HT-29 (cell line): Measurements from ENCODE around the gene RABIF. TPM values are rescaled to one million over a fixed set of nuclear protein-coding genes. Genes with fewer than 3 reads are reported as not detected.
"Not testable (repeated sequence)": the region's sequence is repeated elsewhere in the genome, so short reads cannot be mapped to it uniquely, and the experiment has no call there.

ENCODE experiments used
- DNase-seq: peaks from one replicate; pipeline ENCODE4 v3.0.0-alpha.2; 2015; ENCODE audit warnings: low spot score
- total RNA-seq: library from RNA; depleted of rRNA; stranded (reverse); fragments of >200 nt; shearing (Covaris generic); gene quantifications from 2 replicates; pipeline ENCODE4 v1.2.3, GENCODE V29; 2014; rRNA removed

Gene RABIF
- 5.9 and 8.2 TPM in 2 replicates for total RNA-seq

DNA sequence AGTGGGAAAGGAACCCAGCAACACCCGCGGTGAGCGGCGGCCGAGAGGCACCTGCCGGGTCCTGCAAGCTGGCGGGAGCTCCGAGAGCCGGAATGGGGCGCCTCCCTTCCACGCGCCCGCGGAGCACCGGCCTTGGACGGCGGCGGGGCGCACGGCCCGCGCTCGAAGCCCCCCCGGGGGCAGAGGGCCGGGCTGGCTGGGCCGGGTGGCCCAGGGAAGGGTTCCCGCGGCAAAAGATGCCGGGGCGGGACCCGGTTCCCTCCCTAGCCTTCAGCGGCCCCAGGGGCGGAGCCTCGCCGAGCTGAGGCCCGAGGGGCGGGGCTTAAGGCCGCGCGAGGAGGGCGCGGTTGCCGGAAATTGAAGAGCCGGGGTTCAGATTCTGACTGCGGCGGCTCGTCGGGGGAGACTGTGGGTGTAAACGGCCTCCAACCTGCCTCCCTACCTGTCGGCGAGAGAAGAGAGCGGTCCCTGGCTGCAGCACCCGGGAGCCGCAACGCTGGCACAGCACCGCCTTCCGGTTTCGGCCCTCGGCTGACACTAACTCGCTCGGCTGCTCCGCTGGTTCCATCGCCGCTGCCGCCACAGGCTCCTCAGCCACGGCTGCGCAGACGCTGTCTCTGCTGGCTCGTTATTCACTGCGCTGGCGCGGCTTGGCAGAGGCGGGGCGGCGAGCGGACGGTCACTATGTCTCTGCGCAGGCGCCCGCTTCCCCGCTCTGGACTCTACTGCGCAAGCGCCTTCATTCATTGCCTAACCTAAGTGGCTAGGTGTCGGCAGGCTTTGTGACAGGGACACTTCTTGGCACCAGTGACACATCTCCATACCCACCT, at the start of gene RABIF:
Gene RABIF (minus strand): TSS at position 619 of the 830 bp plus-strand sequence. CDS start 51 bp downstream, at position 568.
- peak; percentile 99 for DNase-seq

DNA sequence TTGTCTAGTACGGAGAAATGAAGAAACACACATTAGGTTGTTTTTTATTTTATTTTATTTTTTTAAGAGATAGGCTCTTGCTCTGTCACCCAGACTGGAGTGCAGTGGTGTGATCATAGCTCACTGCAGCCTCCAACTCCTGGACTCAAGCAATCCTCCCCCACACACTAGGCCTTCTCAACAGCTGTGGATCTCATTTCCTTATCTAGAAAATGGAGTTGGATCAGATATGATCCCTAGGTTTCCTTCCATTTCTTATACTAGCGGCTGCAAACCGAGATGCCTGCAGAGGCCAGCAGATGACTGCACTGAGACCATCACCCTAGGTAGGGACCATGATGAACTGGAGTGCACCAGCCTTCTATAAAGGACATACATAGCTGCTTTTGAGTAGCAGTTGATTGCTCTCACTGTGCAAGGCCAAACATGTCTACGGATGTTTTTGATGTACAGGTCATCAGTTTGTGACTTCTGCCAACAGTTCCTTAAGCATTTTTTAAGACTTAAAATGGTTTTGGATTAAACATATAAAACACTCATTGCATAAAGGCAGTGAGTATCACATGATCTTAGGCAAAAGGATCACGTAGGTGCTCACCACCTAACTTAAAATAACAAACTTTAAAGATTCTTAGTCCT, 49.5 kb upstream of the RABIF start:
- DNase-seq: no peak

DNA sequence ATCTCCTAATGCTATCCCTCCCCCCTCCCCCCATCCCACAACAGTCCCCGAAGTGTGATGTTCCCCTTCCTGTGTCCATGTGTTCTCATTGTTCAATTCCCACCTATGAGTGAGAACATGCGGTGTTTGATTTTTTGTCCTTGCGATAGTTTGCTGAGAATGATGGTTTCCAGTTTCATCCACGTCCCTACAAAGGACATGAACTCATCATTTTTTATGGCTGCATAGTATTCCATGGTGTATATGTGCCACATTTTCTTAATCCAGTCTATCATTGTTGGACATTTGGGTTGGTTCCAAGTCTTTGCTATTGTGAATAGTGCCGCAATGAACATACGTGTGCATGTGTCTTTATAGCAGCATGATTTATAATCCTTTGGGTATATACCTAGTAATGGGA, 47.5 kb upstream of the RABIF start:
- DNase-seq: not testable (repeated sequence)

DNA sequence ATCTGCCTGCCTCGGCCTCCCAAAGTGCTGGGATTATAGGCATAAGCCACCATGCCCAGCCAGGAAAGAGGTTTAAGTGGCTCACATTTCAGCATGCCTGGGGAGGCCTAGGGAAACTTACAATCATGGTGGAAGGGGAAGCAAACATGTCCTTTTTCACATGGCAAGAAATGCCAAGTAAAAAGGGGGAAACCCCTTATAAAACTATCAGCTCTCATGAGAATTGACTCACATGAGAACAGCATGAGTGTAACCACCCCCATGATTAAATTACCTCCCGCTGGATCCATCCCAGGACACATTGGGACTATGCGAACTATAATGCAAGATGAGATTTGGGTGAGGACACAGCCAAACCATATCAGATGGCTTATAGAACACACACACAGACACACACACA, 46.9 kb upstream of the RABIF start:
- no peak for DNase-seq

DNA sequence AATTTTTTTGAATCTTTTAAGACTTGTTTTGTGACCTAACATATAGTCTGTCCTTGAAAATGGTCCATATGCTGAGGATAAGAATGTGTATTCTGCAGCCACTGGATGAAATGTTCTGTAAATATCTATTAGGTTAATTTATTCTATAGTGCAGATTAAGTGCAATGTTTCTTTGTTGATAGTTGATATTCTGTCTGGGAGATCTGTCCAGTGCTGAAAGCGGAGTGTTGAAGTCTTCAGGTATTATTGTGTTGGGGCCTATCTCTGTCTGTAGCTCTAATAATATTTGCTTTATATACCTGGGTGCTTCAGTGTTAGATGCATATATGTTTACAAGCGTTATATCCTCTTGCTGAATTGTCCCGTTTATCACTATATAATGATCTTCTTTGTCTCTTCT, 45.8 kb upstream of the RABIF start:
- DNase-seq: no peak

DNA sequence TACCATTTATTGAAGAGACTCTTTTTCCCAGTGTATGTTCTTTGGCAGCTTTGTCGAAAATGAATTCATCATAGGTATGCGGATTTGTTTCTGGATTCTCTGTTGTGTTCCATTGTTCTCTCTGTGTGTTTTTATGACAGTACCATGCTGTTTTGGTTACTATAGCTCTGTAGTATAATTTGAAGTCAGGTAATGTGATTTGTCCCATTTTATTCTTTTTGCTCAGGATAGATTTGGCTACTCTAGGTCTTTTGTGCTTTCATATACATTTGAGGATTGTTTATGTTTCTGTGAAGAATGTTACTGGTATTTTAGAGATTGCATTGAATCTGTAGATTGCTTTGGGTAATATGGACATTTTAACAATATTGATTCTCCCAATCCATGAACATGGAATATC, 43.5 kb upstream of the RABIF start:
- DNase-seq: no peak

DNA sequence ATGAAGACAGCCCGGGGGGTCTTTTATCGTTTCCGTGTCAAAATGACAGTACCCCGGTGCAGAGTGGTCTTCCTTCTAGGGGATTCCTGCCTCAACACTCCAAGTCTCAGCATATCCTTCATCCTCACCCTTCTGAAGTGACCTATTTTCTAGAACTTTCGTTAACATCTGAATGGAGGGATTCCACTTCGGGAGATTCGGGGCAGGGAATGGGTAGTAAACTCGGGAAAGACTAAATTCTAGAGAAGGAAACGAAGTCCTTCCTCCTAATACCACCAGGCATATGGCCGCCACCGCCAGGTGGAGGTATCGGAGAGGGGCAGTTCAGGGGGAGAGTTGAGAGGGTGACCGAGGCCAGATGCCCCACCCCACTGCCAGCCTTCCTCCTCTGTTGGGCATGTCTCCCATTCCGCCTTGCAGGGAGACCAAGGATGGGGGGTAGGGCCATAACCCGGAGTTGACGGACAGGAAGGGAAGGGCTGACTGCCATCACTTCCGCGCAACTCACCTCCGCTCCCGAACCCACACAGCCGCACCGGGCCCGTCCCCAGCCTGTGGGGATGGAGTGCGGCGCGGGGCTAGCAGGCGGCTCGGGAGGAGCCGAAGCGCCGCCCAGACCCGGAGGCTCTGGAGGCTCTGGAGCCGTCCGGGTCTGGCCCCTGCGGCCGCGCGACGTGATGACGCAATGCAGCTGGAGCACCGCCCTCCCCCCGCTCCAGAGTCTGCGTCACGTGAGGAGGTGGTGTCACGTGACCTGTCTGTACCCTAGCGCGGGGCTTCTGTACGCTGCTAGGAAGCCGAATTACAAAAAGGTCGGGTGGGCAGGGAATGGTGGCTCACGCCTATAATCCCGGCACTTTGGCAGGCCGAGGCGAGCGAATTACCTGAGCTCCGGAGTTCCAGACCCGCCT, 37.9 kb upstream of the RABIF start, which contains the start of gene KLHL12:
Gene KLHL12 (minus strand): TSS at position 654 of the 911 bp plus-strand sequence. CDS start 2,072 bp downstream, outside the sequence.
- peak; percentile 97 for DNase-seq

DNA sequence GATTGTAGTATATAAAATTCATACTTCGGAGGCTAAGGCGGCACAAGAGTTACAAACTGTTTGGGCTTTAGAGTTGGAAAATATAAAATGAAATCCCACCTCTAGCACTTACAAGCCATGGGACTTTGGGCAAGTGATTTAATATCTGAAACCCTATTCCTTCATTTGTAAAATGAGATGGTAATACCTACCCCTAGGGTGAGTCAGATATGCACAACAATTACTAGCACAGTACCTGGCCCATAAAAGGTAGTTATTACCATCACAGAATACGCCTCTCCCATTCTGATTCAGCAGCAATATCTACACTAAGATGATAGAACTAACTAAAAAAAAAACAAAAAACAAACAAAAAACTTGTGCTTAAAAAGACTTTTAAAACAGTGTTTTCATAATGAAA, 34.6 kb upstream of the RABIF start:
- no peak for DNase-seq

DNA sequence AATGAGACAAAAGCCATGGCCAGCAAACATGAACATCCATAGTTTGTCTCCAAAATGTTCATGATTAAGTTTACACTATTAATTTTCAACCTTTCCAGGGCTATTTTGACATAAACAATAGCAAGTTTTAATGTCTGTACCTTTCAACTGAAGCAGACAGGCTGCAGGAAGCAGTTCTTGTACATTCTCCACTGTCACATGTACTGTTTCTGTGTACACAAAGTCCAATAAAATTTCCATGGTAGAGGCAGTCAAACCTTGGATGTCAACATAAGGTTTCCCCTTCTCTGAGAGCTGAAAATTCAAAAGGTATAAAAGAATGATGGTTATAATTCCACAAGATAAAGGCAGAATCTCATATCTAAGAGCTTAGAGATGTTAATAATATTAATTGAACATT, 30.7 kb upstream of the RABIF start:
- DNase-seq: no peak

DNA sequence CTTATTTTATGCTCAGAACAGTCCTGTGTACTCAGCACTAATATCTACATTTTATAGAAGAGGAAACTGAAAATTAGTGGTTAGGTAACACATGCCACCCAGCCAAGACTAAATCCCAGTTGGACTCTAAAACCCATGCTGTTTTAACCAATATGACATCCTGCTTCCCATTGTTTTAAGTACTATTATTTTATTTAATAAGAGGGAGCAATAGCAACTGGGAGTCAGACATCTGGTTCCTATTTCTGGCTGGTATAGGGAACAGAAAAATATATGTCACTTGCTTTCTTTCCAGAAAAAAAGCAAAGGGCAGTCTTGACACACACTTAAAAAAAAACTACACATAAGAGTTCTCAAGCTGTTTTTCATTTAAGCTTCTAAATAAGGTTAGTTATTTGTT, 26.2 kb upstream of the RABIF start:
- DNase-seq: no peak

DNA sequence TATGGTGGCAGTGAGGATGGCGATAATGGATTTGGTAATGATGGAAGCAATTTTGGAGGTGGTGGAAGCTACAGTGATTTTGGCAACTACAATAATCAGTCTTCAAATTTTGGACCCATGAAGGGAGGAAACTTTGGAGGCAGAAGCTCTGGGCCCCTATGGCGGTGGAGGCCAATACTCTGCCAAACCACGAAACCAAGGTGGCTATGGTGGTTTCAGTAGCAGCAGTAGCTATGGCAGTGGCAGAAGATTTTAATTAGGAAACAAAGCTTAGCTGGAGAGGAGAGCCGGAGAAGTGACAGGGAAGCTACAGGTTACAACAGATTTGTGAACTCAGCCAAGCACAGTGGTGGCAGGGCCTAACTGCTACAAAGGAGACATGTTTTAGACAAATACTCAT, 23.5 kb upstream of the RABIF start:
- DNase-seq: not testable (repeated sequence)

DNA sequence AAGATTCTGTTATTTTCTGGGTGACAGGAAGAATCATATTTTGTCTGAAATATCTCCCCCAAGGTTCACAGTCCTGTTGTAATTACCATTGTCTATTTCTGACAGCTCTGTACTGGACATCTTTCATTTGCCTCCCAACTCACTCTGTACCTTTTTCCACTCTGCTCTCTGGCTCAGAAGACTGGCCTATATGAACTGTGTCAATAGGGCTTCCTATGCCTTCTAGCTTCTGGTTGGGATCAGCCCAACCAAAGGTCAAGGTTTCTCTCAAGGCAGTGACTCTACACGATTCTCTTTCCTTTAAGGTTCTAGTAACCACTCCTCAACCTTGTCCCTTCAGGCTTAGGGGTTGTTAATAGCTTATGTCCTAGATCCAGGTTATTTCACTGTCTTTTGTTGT, 20.5 kb upstream of the RABIF start:
- no peak for DNase-seq

DNA sequence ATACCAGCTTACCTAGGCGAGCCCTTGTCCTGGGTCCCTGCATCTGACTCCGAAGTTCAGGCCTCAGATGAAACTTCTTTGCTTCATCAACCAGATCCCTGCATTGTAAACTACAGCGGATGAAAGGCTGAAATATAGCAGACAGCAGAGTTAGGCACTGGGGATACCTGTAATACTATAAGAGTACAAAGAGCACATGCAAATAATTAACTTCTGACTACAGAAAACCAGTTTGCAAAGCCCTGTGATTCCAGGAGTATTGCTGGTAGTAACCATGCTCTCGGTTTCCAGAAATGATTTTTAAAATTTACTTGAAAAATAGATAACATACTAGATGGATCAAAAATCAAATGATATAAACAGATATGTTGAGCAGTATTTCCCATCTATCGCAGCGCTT, 20.0 kb upstream of the RABIF start:
- DNase-seq: no peak

DNA sequence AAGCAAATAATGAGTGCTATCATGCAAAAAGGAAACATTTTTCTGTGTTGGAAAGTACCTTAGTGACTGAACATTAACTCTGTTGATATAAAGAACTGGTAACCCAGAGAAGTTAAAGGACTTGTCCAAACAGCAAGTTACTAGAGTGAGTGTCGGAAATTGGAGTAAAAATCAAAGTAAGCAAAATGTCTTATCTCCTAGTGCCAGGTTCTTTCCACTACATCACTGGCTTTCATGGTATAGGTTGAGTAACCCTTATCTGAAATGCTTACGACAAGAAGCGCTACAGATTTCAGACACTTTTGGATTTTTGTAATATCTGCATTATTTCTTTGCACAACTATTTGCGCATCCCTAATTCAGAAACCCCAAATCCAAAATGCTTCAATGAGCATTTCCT, 16.4 kb upstream of the RABIF start:
- no peak for DNase-seq

DNA sequence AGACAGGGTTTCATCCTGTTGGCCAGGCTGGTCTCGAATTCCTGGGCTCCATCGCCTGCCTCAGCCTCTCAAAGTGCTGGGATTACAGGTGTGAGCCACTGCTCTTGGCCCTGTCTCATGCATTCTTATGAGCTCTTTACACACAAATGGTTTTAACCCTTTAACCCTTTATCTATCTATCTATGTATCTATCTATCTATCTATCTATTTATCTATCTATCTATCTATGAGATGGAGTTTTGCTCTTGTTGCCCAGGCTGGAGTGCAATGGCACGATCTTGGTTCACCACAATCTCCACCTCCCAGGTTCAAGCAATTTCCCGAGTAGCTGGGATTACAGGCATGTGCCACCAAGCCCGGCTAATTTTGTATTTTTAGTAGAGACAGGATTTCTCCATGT, 14.9 kb upstream of the RABIF start:
- not testable (repeated sequence) for DNase-seq

DNA sequence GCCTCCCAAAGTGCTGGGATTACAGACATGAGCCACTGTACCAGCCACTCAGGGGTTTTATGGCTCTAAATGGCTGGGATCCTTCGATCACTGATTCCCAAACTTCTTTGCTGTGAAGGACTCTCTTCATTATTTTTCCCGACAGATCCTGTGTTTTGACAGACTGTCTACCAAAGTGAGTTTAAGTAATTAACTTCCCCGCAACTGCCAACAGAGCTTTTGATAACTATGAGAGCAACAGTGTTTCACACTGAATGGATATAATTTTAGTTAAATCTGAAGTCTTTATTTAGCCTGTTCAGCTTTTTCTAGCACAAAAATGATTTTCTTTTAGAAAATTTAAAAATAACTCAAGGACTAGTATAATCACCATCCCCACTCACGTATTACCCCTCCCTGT, 12.6 kb upstream of the RABIF start:
- DNase-seq: no peak

DNA sequence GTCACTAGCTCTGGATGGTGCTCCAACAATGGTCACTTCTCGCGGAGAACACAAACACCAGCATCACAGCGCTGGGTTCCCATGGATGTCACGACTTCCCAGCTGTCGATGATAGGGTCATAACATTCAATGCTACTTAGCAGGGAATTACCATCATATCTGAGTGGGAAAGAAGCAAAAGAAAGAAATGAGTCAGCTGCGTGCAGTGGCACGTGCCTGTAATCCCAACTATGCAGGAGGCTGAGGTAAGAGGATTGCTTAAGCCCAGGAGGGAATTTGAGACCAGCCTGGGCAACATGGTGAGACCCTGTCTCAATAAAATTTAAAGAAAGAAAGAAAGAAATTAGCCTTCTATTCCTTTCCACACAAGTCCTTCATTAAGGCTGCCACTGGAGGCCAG, 3.6 kb upstream of the RABIF start:
- DNase-seq: no peak

DNA sequence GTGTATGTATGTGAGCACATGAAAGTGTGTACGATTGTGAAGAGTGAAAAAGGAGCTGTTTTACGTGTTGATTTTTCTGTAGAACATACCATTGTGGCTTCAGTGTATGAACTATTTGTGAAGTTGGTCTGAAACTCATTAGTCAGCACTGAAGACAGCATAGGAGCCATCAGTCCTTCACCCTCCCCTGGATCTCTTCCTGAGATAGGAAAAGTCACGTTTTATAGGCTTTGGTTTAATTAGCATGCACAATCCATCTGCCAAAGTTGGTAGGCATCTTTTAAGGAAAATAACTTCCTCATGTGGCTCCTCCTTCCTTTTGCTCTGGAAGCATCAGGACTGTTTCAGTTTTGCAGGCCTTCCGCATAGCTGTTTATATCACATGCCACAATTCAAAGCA, 1.4 kb upstream of the RABIF start:
- no peak for DNase-seq

DNA sequence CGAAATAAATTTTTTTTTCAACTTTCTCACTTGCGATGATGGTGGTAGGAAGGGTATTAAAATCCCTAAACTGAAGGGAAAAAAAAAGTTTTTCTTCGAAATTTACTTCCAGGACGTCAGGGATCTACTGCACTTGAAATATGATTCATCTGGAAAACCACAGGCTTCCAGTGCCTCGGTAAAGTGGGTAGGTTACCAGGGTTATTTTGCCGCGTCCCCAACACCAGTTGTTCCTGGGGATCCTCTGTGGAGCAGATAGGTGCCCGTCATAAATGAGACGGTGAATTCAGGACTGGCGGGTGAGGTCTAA, 773 bp downstream of the RABIF start:
- DNase-seq: no peak

DNA sequence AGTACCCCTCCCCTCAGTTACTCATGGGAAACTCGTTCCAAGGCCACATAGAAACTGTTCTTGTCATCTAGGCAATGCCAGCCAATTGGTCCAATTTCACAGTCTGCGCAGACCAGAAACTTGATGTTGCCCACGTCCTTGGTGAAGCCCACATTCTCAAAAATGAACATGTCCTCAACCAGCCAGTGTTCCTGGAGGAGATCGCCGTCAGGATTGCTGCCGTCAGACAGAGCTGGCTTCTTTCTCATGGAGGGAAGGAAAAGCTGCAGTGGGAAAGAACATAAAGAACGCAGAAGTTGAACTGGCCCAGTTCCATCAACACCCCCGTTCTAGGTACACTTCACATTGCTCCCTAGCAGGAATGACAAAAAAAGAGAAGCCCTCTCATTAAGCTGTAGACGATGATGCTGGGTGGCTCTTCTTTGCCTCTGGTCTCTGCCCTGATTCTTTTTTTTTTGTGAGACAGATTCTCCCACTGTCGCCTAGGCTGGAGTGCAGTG, 7.9 kb downstream of the RABIF start:
- no peak for DNase-seq

DNA sequence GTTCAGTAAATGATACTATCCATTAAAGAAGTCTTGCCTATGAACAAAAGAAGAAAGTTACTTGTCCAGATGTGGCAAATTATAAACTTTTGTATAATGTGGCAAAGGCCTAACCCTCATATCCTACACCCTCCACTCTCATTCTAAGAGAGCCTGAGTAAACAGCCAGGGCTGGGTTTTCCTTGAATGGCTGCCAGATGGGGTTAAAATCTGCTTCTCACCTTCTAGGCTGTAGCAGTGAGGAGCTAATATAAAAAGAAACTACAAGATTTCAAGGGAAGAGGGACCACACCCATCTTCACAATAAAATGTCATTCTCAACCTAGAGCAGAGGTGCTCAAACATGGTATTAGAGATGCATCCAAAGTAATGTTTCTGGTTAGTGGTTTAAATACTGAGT, 8.9 kb downstream of the RABIF start:
- no peak for DNase-seq

DNA sequence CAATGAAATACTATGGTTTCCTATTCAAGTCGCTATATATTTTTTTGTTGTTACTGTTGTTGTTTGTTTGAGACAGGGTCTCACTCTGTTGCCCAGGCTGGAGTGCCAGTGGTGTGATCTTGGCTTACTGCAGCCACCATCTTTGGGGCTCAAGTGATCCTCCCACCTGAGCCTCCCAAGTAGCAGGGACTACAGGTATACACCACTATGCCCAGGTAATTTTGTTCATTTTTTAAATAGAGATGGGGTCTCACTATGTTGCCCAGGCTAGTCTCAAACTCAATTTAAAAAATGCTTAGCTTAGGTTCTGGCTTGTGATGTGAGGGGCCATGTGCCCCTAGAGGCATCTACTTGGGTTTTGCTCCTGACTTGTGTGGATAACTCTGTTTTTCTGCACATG, 9.8 kb downstream of the RABIF start:
- no peak for DNase-seq
